ENCODE measurements around the gene S1PR3. TPM values are rescaled to one million over a fixed set of nuclear protein-coding genes. Genes with fewer than 3 reads are reported as not detected.

Gene S1PR3
- polyA plus RNA-seq, 2 of the 4 experiments (the other 2 are of a cell fraction), result 26.4 to 33.7 TPM

- peaks cover 3% of the 10 kb centered on the region; the same call in 1 of the 3 replicates for H3K9me3 ChIP-seq
- CTCF ChIA-PET, result no interaction called here
- ATAC-seq, result no peak
- FAIRE-seq, result no peak
- no peak overlapping the region for H3K4me3 ChIP-seq
- DNase-seq (ENCODE audit: low read depth in 1 of 2, low spot score in 1 of 2), result no peak
- H3K4me2 ChIP-seq, result no peak overlapping the region
- POLR2A ChIA-PET, result no interaction called here
- no peak for TF ChIP-seq ESRRA (IDR thresholded peaks at IDR 0.05; ENCODE audit: borderline replicate concordance, low read length)
- whole genome bisulfite sequencing (ENCODE audit: missing lambda C conversion rate), result 67% methylated on average over 3 of the region's 3 CpGs
- H3K27ac ChIP-seq, result no peak overlapping the region
- no peaks in the 10 kb centered on the region for H3K4me1 ChIP-seq
Measured at GRCh38 chr9:88986776-88987175, 4.5 kb upstream of the S1PR3 start.

GRCh38 chr9:88987661-88988060, 3.6 kb upstream of the S1PR3 start:
- no peak for DNase-seq (ENCODE audit: low read depth in 1 of 2, low spot score in 1 of 2)
- H3K4me1 ChIP-seq, result peaks cover 3% of the 10 kb centered on the region; the same call in 2 of the 3 replicates
- ChIA-PET POLR2A (no interaction called here), CTCF (interaction anchor here (0.6 to 0.8 kb wide), 2 partner anchors 13 to 259 kb away, joined by 3 to 4 read pairs; no protein-coding TSS in a partner anchor)
- H3K4me2 ChIP-seq, result no peak overlapping the region
- no peak for ATAC-seq
- H3K9me3 ChIP-seq, result no peaks in the 10 kb centered on the region
- H3K4me3 ChIP-seq, result no peak overlapping the region
- no peak for FAIRE-seq
- no peak overlapping the region for H3K27ac ChIP-seq
- TF ChIP-seq MAX (IDR thresholded peaks at IDR 0.05), result no peak
- TF ChIP-seq RFX5 (IDR thresholded peaks at IDR 0.05), result no peak
- TF ChIP-seq CBX8 (IDR thresholded peaks at IDR 0.05), result no peak
- no peak for TF ChIP-seq CBX2 (IDR thresholded peaks at IDR 0.05; ENCODE audit: borderline replicate concordance, low read depth)
- no peak for TF ChIP-seq MAFK (IDR thresholded peaks at IDR 0.05; ENCODE audit: partially characterized antibody)
- TF ChIP-seq HOXB13 (CRISPR knock-in tag; IDR thresholded peaks at IDR 0.05; ENCODE audit: low read depth), result no peak
- no peak for TF ChIP-seq MYC (IDR thresholded peaks at IDR 0.05; ENCODE audit: borderline replicate concordance, low read length)
- TF ChIP-seq FOXS1 (CRISPR knock-in tag; IDR thresholded peaks at IDR 0.05), result no peak
- TF ChIP-seq HMGXB4 (CRISPR knock-in tag; IDR thresholded peaks at IDR 0.05; ENCODE audit: borderline replicate concordance), result no peak
- no peak for TF ChIP-seq NR3C1 (IDR thresholded peaks at IDR 0.05)
- TF ChIP-seq EP300 (IDR thresholded peaks at IDR 0.05), result no peak
- no peak for TF ChIP-seq FOSL2 (IDR thresholded peaks at IDR 0.05)
- TF ChIP-seq FOSL2 (CRISPR knock-in tag; IDR thresholded peaks at IDR 0.05), result no peak
- TF ChIP-seq RARB (CRISPR knock-in tag; IDR thresholded peaks at IDR 0.05), result no peak
- no peak for TF ChIP-seq TFCP2L1 (CRISPR knock-in tag; IDR thresholded peaks at IDR 0.05)
- no peak for TF ChIP-seq USF2 (IDR thresholded peaks at IDR 0.05)
- no peak for TF ChIP-seq CTCF (IDR thresholded peaks at IDR 0.05)
- no peak for TF ChIP-seq CEBPB (IDR thresholded peaks at IDR 0.05)
- no peak for TF ChIP-seq JUNB (IDR thresholded peaks at IDR 0.05)
- TF ChIP-seq ATOH8 (CRISPR knock-in tag; IDR thresholded peaks at IDR 0.05; ENCODE audit: low read depth), result no peak
- WGBS (ENCODE audit: missing lambda C conversion rate), result 63% methylated on average over 4 of the region's 4 CpGs

All from A549 (cell line).